ENCODE results near the gene BPIFB4. TPM values are rescaled to one million over a fixed set of nuclear protein-coding genes. Genes with fewer than 3 reads are reported as not detected.

The BPIFB4 gene
- total RNA-seq, 1 donor from 2014 or later: not detected

DNA sequence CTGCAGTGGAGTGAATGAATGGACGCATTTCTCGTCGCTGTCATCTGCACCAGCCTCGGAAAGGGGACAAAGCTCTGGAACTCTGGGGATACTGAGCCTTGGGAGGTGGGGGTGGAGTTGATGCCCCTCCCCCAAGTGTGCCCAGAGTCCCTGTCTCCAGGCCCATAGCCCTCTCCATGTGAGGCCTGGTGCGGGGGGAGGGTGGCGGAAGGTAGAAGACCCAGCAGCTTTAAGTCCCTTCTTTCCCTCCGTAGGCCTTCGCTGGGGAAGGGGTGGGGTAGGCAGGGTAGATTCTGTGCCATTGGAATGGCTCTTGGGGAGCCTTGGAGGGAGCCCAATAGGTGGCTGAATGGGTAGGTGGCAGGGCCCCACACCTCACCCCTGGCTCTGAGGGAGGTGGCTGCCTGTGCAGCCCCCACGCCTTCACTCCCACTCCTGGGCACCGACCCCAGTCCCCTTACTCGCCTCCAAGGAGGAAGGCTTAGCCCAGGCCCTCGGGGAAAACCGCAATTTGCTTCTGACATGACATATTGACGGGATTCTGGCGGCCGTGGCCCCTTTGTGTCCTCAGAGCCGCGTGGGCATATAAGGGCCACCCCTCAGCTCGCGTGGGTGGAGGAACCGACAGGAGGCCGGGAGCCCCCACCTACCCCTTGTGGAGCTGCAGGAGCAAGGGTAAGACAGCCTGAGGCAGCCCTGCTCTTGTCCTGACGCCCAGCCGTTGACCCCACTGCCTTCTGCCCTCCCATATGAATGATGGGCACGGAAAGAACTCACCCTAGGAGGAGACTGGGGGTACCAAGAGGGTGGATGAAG lies 25.9 kb upstream of the BPIFB4 start, which contains the start of gene BPIFB3:
Gene BPIFB3, plus strand, starts transcription at position 613 of the 816 bp plus-strand sequence. CDS start 1,533 bp downstream, outside the sequence.
- TF ChIP-seq CTCF (conservative IDR thresholded peaks at IDR 0.05): no peak
- H3K36me3 Mint-ChIP-seq (ENCODE audit: low read depth): no peaks in the 10 kb centered on the region
- peaks cover 3% of the 10 kb centered on the region for H3K9me3 Mint-ChIP-seq
- peaks cover 35% of the 10 kb centered on the region for H3K4me1 Mint-ChIP-seq
- H3K27ac Mint-ChIP-seq (ENCODE audit: unreplicated experiment): no peak within 1 kb of the TSS
- no peaks in the 10 kb centered on the region for H3K27me3 Mint-ChIP-seq (ENCODE audit: low read depth)
- H3K4me3 Mint-ChIP-seq: no peak within 1 kb of the TSS
- no peak for DNase-seq (ENCODE audit: low read depth, low spot score)

DNA sequence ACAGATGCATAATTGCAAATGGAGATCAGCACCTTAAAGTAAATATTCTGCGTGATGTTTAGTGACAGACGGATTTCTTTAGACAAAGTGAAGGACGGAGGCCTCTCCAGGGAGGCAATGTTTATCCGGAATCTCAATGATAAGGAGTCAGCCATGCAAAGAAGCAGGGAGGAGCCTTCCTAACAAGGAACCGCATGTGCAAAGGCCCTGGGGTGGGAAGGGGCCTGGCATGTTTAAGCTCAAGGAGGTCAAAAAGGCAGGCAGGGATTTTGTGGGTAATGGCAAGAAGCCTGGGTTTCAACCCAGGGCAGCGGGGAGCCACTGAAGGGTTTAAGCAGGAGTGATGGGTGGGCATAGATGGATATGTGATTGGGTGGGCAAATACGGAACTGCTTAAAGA lies 25.1 kb upstream of the BPIFB4 start:
- Mint-ChIP-seq H3K27ac (ENCODE audit: unreplicated experiment) (no peak overlapping the region), H3K27me3 (ENCODE audit: low read depth) (no peaks in the 10 kb centered on the region), H3K9me3 (peaks cover 3% of the 10 kb centered on the region), H3K36me3 (ENCODE audit: low read depth) (no peaks in the 10 kb centered on the region), H3K4me3 (no peak overlapping the region), H3K4me1 (peaks cover 35% of the 10 kb centered on the region)
- DNase-seq (ENCODE audit: low read depth, low spot score): no peak
- no peak for TF ChIP-seq CTCF (conservative IDR thresholded peaks at IDR 0.05)

- H3K27ac Mint-ChIP-seq (ENCODE audit: unreplicated experiment): no peak overlapping the region
- H3K4me3 Mint-ChIP-seq: no peak overlapping the region
- peaks cover 35% of the 10 kb centered on the region for H3K4me1 Mint-ChIP-seq
Observed at GRCh38 chr20:33054791-33055190, 24.7 kb upstream of the BPIFB4 start.

DNA sequence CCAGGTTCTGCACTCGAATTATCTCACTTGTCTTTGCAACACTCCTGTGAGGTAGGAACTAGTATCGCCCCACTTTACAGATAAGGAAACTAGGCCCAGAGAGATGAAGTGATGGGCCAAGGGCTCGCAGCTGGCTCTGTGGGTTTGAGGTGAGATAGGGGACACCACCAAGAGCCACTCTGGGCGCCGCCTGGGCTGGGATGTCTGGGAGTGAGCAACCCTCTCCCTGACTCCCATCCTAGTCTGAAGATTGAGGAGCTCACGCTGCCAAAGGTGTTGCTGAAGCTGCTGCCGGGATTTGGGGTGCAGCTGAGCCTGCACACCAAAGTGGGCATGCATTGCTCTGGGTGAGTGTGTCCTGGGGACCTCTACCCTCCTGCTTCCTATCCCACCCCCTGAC lies 20.3 kb upstream of the BPIFB4 start:
- H3K4me1 Mint-ChIP-seq: peaks cover 23% of the 10 kb centered on the region
- H3K9me3 Mint-ChIP-seq: no peaks in the 10 kb centered on the region
- H3K27ac Mint-ChIP-seq (ENCODE audit: unreplicated experiment): no peak overlapping the region
- no peak for DNase-seq (ENCODE audit: low read depth, low spot score)
- no peak for TF ChIP-seq CTCF (conservative IDR thresholded peaks at IDR 0.05)
- H3K36me3 Mint-ChIP-seq (ENCODE audit: low read depth): no peaks in the 10 kb centered on the region
- H3K27me3 Mint-ChIP-seq (ENCODE audit: low read depth): no peaks in the 10 kb centered on the region
- H3K4me3 Mint-ChIP-seq: no peak overlapping the region

More at GRCh38 chr20:33054791-33055190, 24.7 kb upstream of the BPIFB4 start:
- Mint-ChIP-seq H3K9me3 (peaks cover 3% of the 10 kb centered on the region), H3K27me3 (ENCODE audit: low read depth) (no peaks in the 10 kb centered on the region), H3K36me3 (ENCODE audit: low read depth) (no peaks in the 10 kb centered on the region)
- DNase-seq (ENCODE audit: low read depth, low spot score): no peak
- TF ChIP-seq CTCF (conservative IDR thresholded peaks at IDR 0.05): no peak

- Mint-ChIP-seq H3K9me3 (no peaks in the 10 kb centered on the region), H3K4me3 (no peak overlapping the region), H3K27ac (ENCODE audit: unreplicated experiment) (no peak overlapping the region), H3K27me3 (ENCODE audit: low read depth) (no peaks in the 10 kb centered on the region), H3K4me1 (peaks cover 22% of the 10 kb centered on the region), H3K36me3 (ENCODE audit: low read depth) (no peaks in the 10 kb centered on the region)
- no peak for TF ChIP-seq CTCF (conservative IDR thresholded peaks at IDR 0.05)
- no peak for DNase-seq (ENCODE audit: low read depth, low spot score)
Observed at GRCh38 chr20:33059741-33060390, 19.6 kb upstream of the BPIFB4 start.

Data from neural crest cell (in vitro differentiated cells).